ENCODE data around the gene SCN4A.
"Not testable (repeated sequence)": the region's sequence is repeated elsewhere in the genome, so short reads cannot be mapped to it uniquely, and the experiment has no call there.

The SCN4A gene

DNA sequence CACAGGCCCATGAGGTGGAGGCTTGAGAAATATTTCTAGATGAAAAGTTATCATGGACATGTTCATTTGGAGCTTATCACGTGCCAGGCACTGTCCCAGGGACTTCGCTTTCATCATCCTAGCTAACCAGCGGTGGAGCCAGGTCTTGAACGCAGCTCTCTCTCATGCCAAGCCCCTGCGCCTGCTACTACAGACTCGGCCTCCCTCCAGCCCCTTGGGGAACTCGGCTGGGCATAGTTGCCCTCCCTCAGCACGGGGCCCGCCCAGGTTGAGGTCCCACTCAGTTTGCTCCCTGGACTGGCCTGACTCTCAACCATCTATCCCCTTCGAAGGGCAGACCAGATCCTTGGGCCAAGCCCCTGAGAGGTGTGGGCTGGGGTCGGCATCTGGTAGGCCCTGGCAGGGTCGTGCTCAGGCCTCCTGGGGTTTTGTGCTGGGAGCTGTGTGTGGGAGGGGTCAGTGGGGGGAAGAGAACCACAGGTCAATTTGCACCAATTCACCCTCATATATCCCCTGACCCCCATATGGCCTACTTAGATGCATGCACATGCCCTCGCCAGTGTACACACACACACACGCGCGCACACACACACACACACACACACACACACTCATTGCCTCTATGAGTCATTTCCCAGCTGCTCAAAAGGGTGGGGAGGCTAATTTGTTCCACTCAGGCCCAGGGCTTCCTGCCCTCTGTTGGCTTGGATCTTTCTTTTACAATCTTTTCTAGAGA lies 12.1 kb upstream of the SCN4A start:
- FAIRE-seq = no peak

DNA sequence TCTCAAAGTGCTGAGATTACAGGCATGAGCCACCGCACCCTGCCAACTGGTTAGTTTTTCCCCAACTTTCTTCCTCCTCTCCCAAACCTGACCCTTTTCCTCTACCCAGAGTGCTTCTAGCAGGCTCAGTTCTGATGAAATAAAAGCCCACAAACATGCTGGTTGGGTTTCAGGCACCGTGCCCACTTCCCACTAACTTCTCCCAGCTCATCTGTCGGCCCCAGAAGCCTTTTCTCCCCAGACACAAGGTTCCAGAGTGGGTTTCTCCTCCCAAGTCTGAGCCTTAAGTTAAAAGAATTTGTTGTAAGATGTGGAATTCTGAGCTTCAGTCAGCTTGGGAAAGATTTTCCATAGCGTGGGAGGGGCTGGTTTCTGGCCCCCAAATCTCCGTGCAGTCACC lies 11.5 kb upstream of the SCN4A start:
- FAIRE-seq = no peak

- no peak for FAIRE-seq
Observed at GRCh38 chr17:63983320-63983719, 10.6 kb upstream of the SCN4A start.

- FAIRE-seq = not testable (repeated sequence)
Observed at GRCh38 chr17:63982641-63983040, 9.9 kb upstream of the SCN4A start.

DNA sequence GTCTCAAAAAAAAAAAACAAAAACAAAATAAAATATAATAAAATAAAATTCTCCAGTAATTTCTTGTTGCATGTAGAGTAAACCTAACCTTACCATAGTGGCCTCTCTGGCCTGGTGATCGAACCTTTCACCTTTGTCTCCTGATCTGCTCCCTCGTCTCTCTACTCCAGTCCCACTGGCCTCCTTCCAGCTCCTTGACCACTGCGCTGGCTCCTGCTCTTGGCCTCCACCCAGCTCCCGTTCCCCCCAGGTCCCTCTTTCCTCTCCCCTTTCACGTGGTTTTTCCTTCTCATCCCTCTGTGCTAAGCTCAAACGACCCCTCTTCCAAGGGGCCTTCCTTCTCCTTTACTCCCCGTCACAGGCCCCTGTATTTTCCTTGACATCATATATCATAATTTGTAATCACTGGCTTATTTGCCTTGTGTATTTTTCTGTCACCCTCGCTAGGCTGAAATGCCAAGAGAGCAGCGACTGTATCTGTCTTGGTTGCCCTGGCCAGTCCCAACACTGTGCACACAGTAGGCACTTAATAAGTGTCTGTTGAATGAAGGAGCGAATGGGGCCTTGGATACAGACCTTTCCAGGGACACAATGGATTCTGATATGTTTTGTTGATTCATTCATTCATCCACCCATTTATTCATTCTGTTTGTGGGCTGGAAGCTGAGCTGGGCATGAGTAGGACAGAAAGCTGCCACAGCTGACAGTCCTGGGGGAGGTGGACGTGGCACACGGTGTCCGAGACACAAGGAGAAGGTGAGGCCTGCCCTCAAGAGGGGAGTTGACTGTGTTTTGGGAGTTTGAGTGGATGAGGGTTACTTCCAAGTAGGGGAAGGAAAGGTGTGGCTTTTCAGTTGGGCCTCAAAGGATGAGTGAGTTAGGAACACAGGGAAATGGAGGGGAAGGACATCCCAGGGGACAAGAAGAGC lies 5.8 kb upstream of the SCN4A start:
- FAIRE-seq = no peak

DNA sequence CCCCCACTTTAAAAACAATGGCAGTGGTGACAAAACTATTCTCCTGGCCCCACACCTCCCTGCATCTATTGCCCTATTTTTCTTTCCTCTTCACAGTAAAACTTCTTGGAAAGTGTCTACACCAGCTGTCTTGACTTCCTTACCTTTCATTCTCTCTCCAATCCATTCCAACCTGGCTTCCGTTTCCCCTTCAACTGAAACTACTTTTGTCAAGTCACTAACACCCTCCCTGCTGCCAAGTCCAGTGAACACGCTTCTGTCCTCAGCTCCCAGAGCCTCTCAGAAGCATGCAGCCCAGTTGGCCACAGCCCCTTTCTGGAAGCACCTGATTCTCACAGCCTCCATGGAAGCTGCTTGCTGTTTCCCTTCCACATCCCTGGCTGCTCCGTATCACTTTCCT lies 4.0 kb upstream of the SCN4A start:
- no peak for FAIRE-seq

- FAIRE-seq = no peak
Observed at GRCh38 chr17:63975541-63976092, 2.9 kb upstream of the SCN4A start.

DNA sequence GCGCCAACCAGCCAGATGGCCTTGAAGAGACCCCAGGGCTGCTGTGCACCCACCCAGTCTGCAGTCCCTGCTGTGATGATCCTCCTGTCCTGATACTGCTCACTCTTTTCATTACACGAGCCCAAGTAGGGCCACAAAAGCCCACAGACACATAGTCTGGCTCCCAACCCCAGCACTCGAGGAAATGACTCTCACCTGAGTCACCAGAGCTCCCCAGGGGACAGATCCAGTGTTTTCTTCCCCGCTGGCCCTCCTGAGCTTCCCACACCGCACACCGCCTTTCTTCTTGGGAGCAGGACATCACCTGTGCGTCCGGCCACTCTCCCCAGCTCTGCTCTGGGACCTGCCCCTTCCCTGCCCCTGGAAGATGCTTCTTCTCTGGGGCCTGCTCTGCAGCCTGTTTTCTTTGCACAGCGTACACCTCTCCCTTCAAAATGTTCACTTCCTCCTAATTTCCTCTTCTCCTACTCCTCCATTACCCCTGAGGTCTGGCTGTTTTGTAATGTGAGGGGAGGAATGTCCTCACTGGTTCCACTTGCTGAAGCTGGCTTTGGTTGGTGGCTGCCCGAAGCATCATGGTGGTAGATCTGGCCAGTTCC lies 2.0 kb upstream of the SCN4A start:
- FAIRE-seq = no peak

GRCh38 chr17:63973930-63974593 lies 1.3 kb upstream of the SCN4A start:
- no peak for FAIRE-seq

- no peak for FAIRE-seq
Observed at GRCh38 chr17:63973247-63973646, 529 bp upstream of the SCN4A start.

DNA sequence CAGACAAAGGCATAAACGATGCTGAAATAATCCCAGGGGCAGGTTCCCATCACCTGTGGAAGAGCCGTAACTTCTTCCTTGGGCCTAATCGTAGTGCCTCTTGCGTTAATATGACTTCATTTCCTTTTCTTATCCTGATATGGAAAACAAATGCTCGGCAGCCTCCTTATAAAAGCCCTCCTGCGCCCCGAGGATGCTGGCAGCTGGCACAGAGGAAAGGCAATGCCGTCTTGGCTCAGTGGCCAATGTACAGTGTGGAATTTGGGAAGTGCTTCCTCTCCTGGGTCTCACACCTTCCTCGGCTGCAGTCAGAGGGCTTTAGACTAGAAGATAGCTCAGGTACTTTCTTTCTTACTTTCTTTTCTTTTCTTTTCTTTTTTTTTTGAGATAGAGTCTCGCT lies 3.4 kb downstream of the SCN4A start:
- no peak for FAIRE-seq

GRCh38 chr17:63967953-63968352 lies 4.8 kb downstream of the SCN4A start:
- FAIRE-seq = no peak

GRCh38 chr17:63966646-63967264 lies 6.0 kb downstream of the SCN4A start:
- no peak for FAIRE-seq

DNA sequence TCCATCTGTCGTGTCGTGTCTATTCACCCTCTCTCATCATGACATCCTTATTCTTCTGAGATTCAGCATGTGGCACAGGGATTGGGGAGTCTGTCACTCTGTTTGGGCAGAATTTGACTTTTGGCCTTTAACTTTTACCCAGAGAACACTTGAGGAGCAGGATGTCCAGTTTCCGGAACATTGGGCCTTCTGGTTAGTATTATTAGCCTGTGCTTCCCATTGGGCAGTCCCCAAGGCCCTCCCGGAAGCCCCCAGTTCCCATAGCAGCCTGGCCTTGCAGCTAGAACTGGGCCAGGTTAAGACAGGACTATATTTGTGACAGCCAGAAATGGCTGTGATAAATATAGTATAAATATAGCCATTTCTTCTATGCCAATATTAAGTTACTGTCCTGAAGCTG lies 9.6 kb downstream of the SCN4A start:
- no peak for FAIRE-seq

DNA sequence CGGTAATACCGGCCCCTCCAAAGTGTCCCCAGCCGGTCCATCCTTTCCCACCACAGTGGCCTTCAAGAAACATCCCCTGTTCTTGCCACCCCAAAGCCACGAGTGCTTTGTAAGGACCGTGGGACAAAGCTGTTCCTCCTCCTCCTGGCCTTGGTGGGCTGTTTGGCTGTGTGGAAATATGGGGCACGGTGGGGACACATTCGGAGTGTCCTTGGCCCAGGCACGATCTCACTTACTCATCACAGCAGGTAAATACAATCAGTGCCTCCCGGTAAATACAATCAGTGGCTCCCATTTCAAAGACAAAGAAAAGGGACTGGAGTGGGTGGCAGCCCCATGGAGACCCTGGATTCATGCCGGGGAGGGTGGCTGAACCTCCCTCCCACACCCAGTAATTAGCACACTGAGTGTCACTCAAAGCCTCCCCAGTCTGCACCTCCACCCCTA lies 10.4 kb downstream of the SCN4A start:
- FAIRE-seq = no peak

GRCh38 chr17:63961355-63962212 lies 11.1 kb downstream of the SCN4A start:
- no peak for FAIRE-seq

DNA sequence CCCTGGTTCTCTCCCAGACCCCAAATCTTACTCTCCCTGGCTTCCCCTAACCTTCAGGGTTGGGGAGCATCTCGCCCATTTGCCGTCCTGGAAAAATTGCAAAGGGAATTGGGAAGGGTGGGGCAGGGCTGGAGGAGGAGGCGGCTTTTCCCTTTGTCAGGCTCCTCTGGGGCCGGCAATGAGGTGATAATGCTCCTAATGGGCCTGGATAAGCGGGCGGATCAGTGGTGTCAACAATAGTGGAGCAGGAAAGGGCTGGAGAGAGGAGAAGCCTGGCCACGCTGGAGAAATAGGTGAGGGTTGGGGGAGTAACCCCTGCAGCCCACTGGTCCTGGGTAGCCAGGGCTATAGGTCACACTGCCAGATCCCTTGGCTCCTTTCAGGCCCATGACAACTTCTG lies 12.3 kb downstream of the SCN4A start:
- FAIRE-seq = no peak

DNA sequence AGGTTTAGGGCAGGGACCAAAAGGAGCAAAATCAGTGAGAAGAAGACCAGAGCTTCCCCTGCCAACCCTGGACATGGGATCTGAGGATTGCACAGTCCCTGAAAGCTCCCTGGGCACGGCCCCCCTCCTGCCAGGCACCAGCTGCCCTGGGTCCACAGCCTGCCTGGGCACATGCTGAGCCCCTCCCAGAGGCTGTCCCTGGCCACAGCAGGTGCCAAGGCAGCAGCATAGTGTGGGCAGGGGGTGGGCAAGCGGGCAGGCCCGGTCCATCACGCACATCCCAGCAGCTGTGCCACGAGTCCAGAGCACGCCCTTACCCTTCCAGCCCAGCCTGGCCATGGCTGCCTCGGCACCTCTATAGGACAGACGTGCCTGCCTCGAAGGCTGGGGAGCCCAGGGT lies 12.7 kb downstream of the SCN4A start:
- no peak for FAIRE-seq

GRCh38 chr17:63956296-63956920 lies 16.3 kb downstream of the SCN4A start:
- no peak for FAIRE-seq

DNA sequence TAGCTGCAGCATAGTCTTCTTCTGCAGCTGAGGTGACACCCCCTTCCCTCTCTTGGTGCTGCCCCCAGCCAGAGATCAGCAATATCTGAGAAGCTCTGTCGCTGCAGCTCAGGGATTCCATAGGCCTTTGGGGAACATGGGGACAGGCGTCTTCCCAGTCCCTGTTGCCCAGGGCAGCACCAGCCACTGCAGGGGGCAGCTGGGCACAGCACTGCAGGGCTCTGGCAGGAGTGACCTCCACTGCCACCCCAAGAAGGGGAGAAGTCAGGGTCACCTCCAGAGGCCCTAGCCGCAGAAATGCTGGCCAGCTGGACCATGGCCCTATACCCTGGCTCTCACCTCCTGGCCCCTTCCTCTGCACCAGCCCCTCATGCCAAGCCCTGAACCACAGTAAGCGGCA lies 16.9 kb downstream of the SCN4A start:
- FAIRE-seq = no peak

DNA sequence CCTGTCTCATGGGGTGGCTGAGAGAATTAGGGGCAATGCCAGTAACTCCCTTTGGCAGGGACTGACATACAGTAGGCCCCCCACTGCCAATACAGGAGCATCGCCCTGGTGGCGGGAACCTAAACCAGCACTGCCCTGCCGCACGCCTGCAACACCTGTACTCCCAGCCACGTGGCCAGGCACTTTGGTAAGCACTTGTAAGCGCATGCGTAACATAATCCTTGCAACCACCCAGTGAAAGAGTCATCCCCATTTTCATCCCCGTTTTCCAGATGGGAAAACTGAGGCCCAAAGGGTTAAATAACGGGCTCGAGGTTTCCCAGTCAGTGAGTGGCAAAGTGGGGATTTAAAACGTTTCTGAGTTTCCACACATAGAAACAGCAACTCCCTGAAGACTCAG lies 17.5 kb downstream of the SCN4A start:
- FAIRE-seq = no peak

Data from TTC549 (cell line).